Measurements from ENCODE around the gene STOX2. TPM values are rescaled to one million over a fixed set of nuclear protein-coding genes. Genes with fewer than 3 reads are reported as not detected.

Gene STOX2
- total and polyA plus RNA-seq, 10 of the 15 experiments (the other 5 are each of a cell fraction or from before 2014, with no cell fraction given), result 0.01 to 1.2 (median 0.18) TPM; not detected in 4

GRCh38 chr4:184012937-184013336 is 107.8 kb downstream of the STOX2 start:
- intact Hi-C loops (cut with micrococcal nuclease; ENCODE audit: unreplicated experiment), result no loop called here
- Histone ChIP-seq H3K9ac (ENCODE audit: control insufficient read depth, insufficient read depth, low read length) (no peak overlapping the region), H4K20me1 (ENCODE audit: control insufficient read depth, insufficient read depth) (no peaks in the 10 kb centered on the region), H3K9me3 (replicated peaks; ENCODE audit: control insufficient read depth, insufficient read depth, low read length) (no peaks in the 10 kb centered on the region), H2AFZ (ENCODE audit: control insufficient read depth, low read depth, low read length) (no peak overlapping the region), H3K36me3 (ENCODE audit: control insufficient read depth in 2 of 2, insufficient read depth in 2 of 2, low read length in 1 of 2) (no peaks in the 10 kb centered on the region), H3K4me1 (ENCODE audit: control insufficient read depth, insufficient read depth, low read length) (no peaks in the 10 kb centered on the region), H3K27me3 (replicated peaks in 1 of 2; ENCODE audit: control insufficient read depth in 2 of 2, insufficient read depth in 2 of 2, low read length in 1 of 2) (no peaks in the 10 kb centered on the region; a peak in 1 of 4 replicates), H3K79me2 (ENCODE audit: control insufficient read depth, insufficient read depth, low read length) (no peaks in the 10 kb centered on the region), H3K4me3 (no peak overlapping the region), H3K4me2 (ENCODE audit: control insufficient read depth, insufficient read depth) (no peak overlapping the region), H3K27ac (ENCODE audit: control insufficient read depth, insufficient read depth) (no peak overlapping the region)
- no peak for DNase-seq (ENCODE audit: low read depth, low spot score)
- no peak for ATAC-seq
- RAD21 ChIA-PET (ENCODE audit: unreplicated experiment), result no interaction called here
- no TSS peak for BruUV-seq (replicated peaks)
- POLR2A ChIA-PET, result no interaction called here
- FAIRE-seq, result no peak
- CTCF ChIA-PET, result no interaction called here
- WGBS (ENCODE audit: insufficient coverage, insufficient replicate concordance, low lambda C conversion rate, missing lambda C conversion rate), result 0% methylated on average over 3 of the region's 3 CpGs
- SMC1A ChIA-PET (ENCODE audit: uncharacterized antibody, unreplicated experiment), result no interaction called here
- TF ChIP-seq CHD1 (IDR thresholded peaks at IDR 0.05; ENCODE audit: low read depth, low read length) (no peak), CHD2 (IDR thresholded peaks at IDR 0.05; ENCODE audit: borderline replicate concordance, low read depth, low read length) (no peak), ESRRA (IDR thresholded peaks at IDR 0.05; ENCODE audit: low read length) (no peak), SMARCA5 (IDR thresholded peaks at IDR 0.05) (no peak), NFXL1 (IDR thresholded peaks at IDR 0.05; ENCODE audit: borderline replicate concordance) (no peak), LARP7 (IDR thresholded peaks at IDR 0.05) (no peak), MYB (IDR thresholded peaks at IDR 0.05; ENCODE audit: borderline replicate concordance, low read depth, low read length) (no peak), PAX8 (IDR thresholded peaks at IDR 0.05) (no peak)
- TF ChIP-seq, protein P1, sequence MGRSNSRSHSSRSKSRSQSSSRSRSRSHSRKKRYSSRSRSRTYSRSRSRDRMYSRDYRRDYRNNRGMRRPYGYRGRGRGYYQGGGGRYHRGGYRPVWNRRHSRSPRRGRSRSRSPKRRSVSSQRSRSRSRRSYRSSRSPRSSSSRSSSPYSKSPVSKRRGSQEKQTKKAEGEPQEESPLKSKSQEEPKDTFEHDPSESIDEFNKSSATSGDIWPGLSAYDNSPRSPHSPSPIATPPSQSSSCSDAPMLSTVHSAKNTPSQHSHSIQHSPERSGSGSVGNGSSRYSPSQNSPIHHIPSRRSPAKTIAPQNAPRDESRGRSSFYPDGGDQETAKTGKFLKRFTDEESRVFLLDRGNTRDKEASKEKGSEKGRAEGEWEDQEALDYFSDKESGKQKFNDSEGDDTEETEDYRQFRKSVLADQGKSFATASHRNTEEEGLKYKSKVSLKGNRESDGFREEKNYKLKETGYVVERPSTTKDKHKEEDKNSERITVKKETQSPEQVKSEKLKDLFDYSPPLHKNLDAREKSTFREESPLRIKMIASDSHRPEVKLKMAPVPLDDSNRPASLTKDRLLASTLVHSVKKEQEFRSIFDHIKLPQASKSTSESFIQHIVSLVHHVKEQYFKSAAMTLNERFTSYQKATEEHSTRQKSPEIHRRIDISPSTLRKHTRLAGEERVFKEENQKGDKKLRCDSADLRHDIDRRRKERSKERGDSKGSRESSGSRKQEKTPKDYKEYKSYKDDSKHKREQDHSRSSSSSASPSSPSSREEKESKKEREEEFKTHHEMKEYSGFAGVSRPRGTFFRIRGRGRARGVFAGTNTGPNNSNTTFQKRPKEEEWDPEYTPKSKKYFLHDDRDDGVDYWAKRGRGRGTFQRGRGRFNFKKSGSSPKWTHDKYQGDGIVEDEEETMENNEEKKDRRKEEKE (IDR thresholded peaks at IDR 0.05), result no peak
- TF ChIP-seq, protein P2, sequence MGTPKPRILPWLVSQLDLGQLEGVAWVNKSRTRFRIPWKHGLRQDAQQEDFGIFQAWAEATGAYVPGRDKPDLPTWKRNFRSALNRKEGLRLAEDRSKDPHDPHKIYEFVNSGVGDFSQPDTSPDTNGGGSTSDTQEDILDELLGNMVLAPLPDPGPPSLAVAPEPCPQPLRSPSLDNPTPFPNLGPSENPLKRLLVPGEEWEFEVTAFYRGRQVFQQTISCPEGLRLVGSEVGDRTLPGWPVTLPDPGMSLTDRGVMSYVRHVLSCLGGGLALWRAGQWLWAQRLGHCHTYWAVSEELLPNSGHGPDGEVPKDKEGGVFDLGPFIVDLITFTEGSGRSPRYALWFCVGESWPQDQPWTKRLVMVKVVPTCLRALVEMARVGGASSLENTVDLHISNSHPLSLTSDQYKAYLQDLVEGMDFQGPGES (IDR thresholded peaks at IDR 0.05), result no peak
- in situ Hi-C loops (cut with MboI), result no loop called here

All from GM12878 (cell line).